ENCODE measurements around the gene IFI27L1. TPM values are rescaled to one million over a fixed set of nuclear protein-coding genes. Genes with fewer than 3 reads are reported as not detected.

Gene IFI27L1
- total and polyA plus RNA-seq, 4 donors = 13.7 to 21.8 (median 18.8) TPM

GRCh38 chr14:94113490-94113889, 32.4 kb downstream of the IFI27L1 start:
- Histone ChIP-seq H3K27ac (ENCODE audit: low read depth in 1 of 2, low read length in 2 of 2) (no peak overlapping the region), H3K9me3 (ENCODE audit: control insufficient read depth, low read length) (no peaks in the 10 kb centered on the region), H3K4me1 (ENCODE audit: control insufficient read depth in 1 of 2, insufficient read depth in 2 of 2, low read length in 2 of 2) (no peaks in the 10 kb centered on the region), H3K36me3 (ENCODE audit: control insufficient read depth in 1 of 2, insufficient read depth in 2 of 2, low read length in 1 of 2) (no peaks in the 10 kb centered on the region), H3K27me3 (ENCODE audit: control insufficient read depth in 1 of 2, insufficient read depth in 2 of 2, low read length in 1 of 2) (no peaks in the 10 kb centered on the region), H3K4me3 (ENCODE audit: low read length in 2 of 2) (no peak overlapping the region)
- intact Hi-C loops (cut with DNase I) = no loop called here
- DNase-seq (no peak), ATAC-seq (ENCODE audit: low FRiP score) (no peak)
- 49 to 69% methylated on average over 6 of the region's 6 CpGs for WGBS, 2 donors

- intact Hi-C loops (cut with DNase I) = no loop called here
- no peak for DNase-seq
Measured at GRCh38 chr14:94113908-94114588, 32.9 kb downstream of the IFI27L1 start.

GRCh38 chr14:94114589-94115057, 33.5 kb downstream of the IFI27L1 start:
- no peaks in the 10 kb centered on the region for H3K27me3 ChIP-seq (ENCODE audit: control insufficient read depth in 1 of 2, insufficient read depth in 2 of 2, low read length in 1 of 2)
- H3K4me1 ChIP-seq (ENCODE audit: control insufficient read depth in 1 of 2, insufficient read depth in 2 of 2, low read length in 2 of 2) = no peaks in the 10 kb centered on the region
- H3K9me3 ChIP-seq (ENCODE audit: control insufficient read depth, low read length) = peaks cover 3% of the 10 kb centered on the region
- DNase-seq = no peak
- 88 to 90% methylated on average over 5 of the region's 5 CpGs for WGBS, 2 donors
- H3K36me3 ChIP-seq (ENCODE audit: control insufficient read depth in 1 of 2, insufficient read depth in 2 of 2, low read length in 1 of 2) = no peaks in the 10 kb centered on the region
- ATAC-seq (ENCODE audit: low FRiP score) = no peak
- no peak overlapping the region for H3K27ac ChIP-seq (ENCODE audit: low read depth in 1 of 2, low read length in 2 of 2)
- intact Hi-C loops (cut with DNase I) = no loop called here
- H3K4me3 ChIP-seq (ENCODE audit: low read length in 2 of 2) = no peak overlapping the region

More at GRCh38 chr14:94113908-94114588, 32.9 kb downstream of the IFI27L1 start:
- ATAC-seq (ENCODE audit: low FRiP score) = no peak
- Histone ChIP-seq H3K27me3 (ENCODE audit: control insufficient read depth in 1 of 2, insufficient read depth in 2 of 2, low read length in 1 of 2) (no peaks in the 10 kb centered on the region), H3K27ac (ENCODE audit: low read depth in 1 of 2, low read length in 2 of 2) (no peak overlapping the region), H3K4me1 (ENCODE audit: control insufficient read depth in 1 of 2, insufficient read depth in 2 of 2, low read length in 2 of 2) (no peaks in the 10 kb centered on the region), H3K36me3 (ENCODE audit: control insufficient read depth in 1 of 2, insufficient read depth in 2 of 2, low read length in 1 of 2) (no peaks in the 10 kb centered on the region), H3K9me3 (ENCODE audit: control insufficient read depth, low read length) (no peaks in the 10 kb centered on the region), H3K4me3 (ENCODE audit: low read length in 2 of 2) (no peak overlapping the region)
- WGBS, 2 donors = 83 to 86% methylated on average over 5 of the region's 5 CpGs

- DNase-seq = no peak
- Histone ChIP-seq H3K4me3 (ENCODE audit: low read length in 2 of 2) (no peak overlapping the region), H3K27ac (ENCODE audit: low read depth in 1 of 2, low read length in 2 of 2) (no peak overlapping the region), H3K4me1 (ENCODE audit: control insufficient read depth in 1 of 2, insufficient read depth in 2 of 2, low read length in 2 of 2) (no peaks in the 10 kb centered on the region), H3K27me3 (ENCODE audit: control insufficient read depth in 1 of 2, insufficient read depth in 2 of 2, low read length in 1 of 2) (no peaks in the 10 kb centered on the region), H3K9me3 (ENCODE audit: control insufficient read depth, low read length) (peaks cover 7% of the 10 kb centered on the region), H3K36me3 (ENCODE audit: control insufficient read depth in 1 of 2, insufficient read depth in 2 of 2, low read length in 1 of 2) (no peaks in the 10 kb centered on the region)
- whole genome bisulfite sequencing, 2 donors = 40 to 45% methylated on average over 4 of the region's 4 CpGs
- peak; percentile 37 for ATAC-seq (ENCODE audit: low FRiP score)
- intact Hi-C loops (cut with DNase I) = no loop called here
Measured at GRCh38 chr14:94115058-94115591, 34.0 kb downstream of the IFI27L1 start.

GRCh38 chr14:94115631-94116030, 34.5 kb downstream of the IFI27L1 start:
- DNase-seq = no peak
- H3K36me3 ChIP-seq (ENCODE audit: control insufficient read depth in 1 of 2, insufficient read depth in 2 of 2, low read length in 1 of 2) = no peaks in the 10 kb centered on the region
- no peaks in the 10 kb centered on the region for H3K4me1 ChIP-seq (ENCODE audit: control insufficient read depth in 1 of 2, insufficient read depth in 2 of 2, low read length in 2 of 2)
- 87 to 90% methylated on average over 15 of the region's 15 CpGs for WGBS, 2 donors
- H3K9me3 ChIP-seq (ENCODE audit: control insufficient read depth, low read length) = peaks cover 8% of the 10 kb centered on the region
- no peak overlapping the region for H3K4me3 ChIP-seq (ENCODE audit: low read length in 2 of 2)
- no peaks in the 10 kb centered on the region for H3K27me3 ChIP-seq (ENCODE audit: control insufficient read depth in 1 of 2, insufficient read depth in 2 of 2, low read length in 1 of 2)
- no peak for ATAC-seq (ENCODE audit: low FRiP score)
- intact Hi-C loops (cut with DNase I) = no loop called here
- no peak overlapping the region for H3K27ac ChIP-seq (ENCODE audit: low read depth in 1 of 2, low read length in 2 of 2)

GRCh38 chr14:94116701-94117100, 35.6 kb downstream of the IFI27L1 start:
- ATAC-seq (ENCODE audit: low FRiP score) = no peak
- Histone ChIP-seq H3K4me1 (ENCODE audit: control insufficient read depth in 1 of 2, insufficient read depth in 2 of 2, low read length in 2 of 2) (no peaks in the 10 kb centered on the region), H3K9me3 (ENCODE audit: control insufficient read depth, low read length) (peaks cover 8% of the 10 kb centered on the region), H3K27ac (ENCODE audit: low read depth in 1 of 2, low read length in 2 of 2) (no peak overlapping the region), H3K4me3 (ENCODE audit: low read length in 2 of 2) (no peak overlapping the region), H3K36me3 (ENCODE audit: control insufficient read depth in 1 of 2, insufficient read depth in 2 of 2, low read length in 1 of 2) (no peaks in the 10 kb centered on the region), H3K27me3 (ENCODE audit: control insufficient read depth in 1 of 2, insufficient read depth in 2 of 2, low read length in 1 of 2) (no peaks in the 10 kb centered on the region)
- no peak for DNase-seq
- 84 to 90% methylated on average over 10 of the region's 10 CpGs for WGBS, 2 donors
- intact Hi-C loops (cut with DNase I) = no loop called here

GRCh38 chr14:94117856-94118255, 36.7 kb downstream of the IFI27L1 start:
- Histone ChIP-seq H3K36me3 (ENCODE audit: control insufficient read depth in 1 of 2, insufficient read depth in 2 of 2, low read length in 1 of 2) (no peaks in the 10 kb centered on the region), H3K27me3 (ENCODE audit: control insufficient read depth in 1 of 2, insufficient read depth in 2 of 2, low read length in 1 of 2) (no peaks in the 10 kb centered on the region), H3K4me3 (ENCODE audit: low read length in 2 of 2) (no peak overlapping the region), H3K27ac (ENCODE audit: low read depth in 1 of 2, low read length in 2 of 2) (no peak overlapping the region), H3K9me3 (ENCODE audit: control insufficient read depth, low read length) (peaks cover 8% of the 10 kb centered on the region), H3K4me1 (ENCODE audit: control insufficient read depth in 1 of 2, insufficient read depth in 2 of 2, low read length in 2 of 2) (no peaks in the 10 kb centered on the region)
- DNase-seq (no peak), ATAC-seq (ENCODE audit: low FRiP score) (no peak)
- 76 to 77% methylated on average over 9 of the region's 9 CpGs for WGBS, 2 donors
- intact Hi-C loops (cut with DNase I) = no loop called here

GRCh38 chr14:94119071-94119470, 38.0 kb downstream of the IFI27L1 start:
- no peaks in the 10 kb centered on the region for H3K27me3 ChIP-seq (ENCODE audit: control insufficient read depth in 1 of 2, insufficient read depth in 2 of 2, low read length in 1 of 2)
- DNase-seq (no peak), ATAC-seq (ENCODE audit: low FRiP score) (no peak)
- H3K9me3 ChIP-seq (ENCODE audit: control insufficient read depth, low read length) = peaks cover 8% of the 10 kb centered on the region
- no peaks in the 10 kb centered on the region for H3K4me1 ChIP-seq (ENCODE audit: control insufficient read depth in 1 of 2, insufficient read depth in 2 of 2, low read length in 2 of 2)
- intact Hi-C loops (cut with DNase I) = no loop called here
- no peak overlapping the region for H3K4me3 ChIP-seq (ENCODE audit: low read length in 2 of 2)
- H3K36me3 ChIP-seq (ENCODE audit: control insufficient read depth in 1 of 2, insufficient read depth in 2 of 2, low read length in 1 of 2) = no peaks in the 10 kb centered on the region
- H3K27ac ChIP-seq (ENCODE audit: low read depth in 1 of 2, low read length in 2 of 2) = no peak overlapping the region

- Histone ChIP-seq H3K4me3 (ENCODE audit: low read length in 2 of 2) (no peak overlapping the region), H3K27ac (ENCODE audit: low read depth in 1 of 2, low read length in 2 of 2) (no peak overlapping the region), H3K27me3 (ENCODE audit: control insufficient read depth in 1 of 2, insufficient read depth in 2 of 2, low read length in 1 of 2) (no peaks in the 10 kb centered on the region), H3K4me1 (ENCODE audit: control insufficient read depth in 1 of 2, insufficient read depth in 2 of 2, low read length in 2 of 2) (no peaks in the 10 kb centered on the region), H3K9me3 (ENCODE audit: control insufficient read depth, low read length) (peaks cover 8% of the 10 kb centered on the region), H3K36me3 (ENCODE audit: control insufficient read depth in 1 of 2, insufficient read depth in 2 of 2, low read length in 1 of 2) (no peaks in the 10 kb centered on the region)
- DNase-seq (no peak), ATAC-seq (ENCODE audit: low FRiP score) (no peak)
- WGBS, 2 donors = 70 to 72% methylated on average over 5 of the region's 5 CpGs
- intact Hi-C loops (cut with DNase I) = no loop called here
Measured at GRCh38 chr14:94120667-94121340, 39.7 kb downstream of the IFI27L1 start.
